GM19395 (cell line): ENCODE data around the gene TMEFF1.

Experiments
- ATAC-seq: cut with Tn5 transposase; IDR thresholded peaks from one replicate; pipeline ENCODE4 v1.9.1; 2021; ENCODE audit warnings: mild to moderate bottlenecking, moderate library complexity; ENCODE audit not compliant: unreplicated experiment

TMEFF1 gene

DNA sequence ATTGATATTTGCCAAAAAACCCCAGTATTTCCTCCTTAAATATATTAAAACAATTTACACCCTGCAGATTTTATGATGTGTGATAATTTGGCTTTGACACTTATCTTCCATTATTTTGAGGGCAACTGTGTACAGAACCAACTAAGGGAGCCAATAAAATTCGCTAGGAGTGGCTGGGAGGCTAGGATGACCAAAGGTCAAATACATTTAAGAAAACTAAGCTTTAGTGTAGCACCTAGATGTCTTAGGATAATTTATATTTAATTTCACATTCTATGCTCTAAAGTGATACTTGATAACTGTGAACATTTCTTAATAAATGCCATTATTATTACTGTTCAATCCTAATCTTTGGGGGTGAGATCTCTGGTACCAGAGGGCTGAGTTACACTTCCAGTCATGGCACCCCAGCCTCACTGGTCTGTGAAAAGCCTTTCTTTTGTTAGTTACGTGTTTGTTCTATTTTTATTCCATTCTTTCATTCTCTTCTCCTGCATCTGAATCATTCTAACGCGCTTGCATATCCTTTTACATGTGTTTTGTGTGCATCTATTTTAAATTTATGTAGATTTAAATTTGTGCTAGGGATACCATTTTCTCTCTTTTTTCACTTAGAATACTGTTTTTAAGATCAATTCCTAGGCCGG, 26.9 kb upstream of the TMEFF1 start:
- ATAC-seq: no peak

DNA sequence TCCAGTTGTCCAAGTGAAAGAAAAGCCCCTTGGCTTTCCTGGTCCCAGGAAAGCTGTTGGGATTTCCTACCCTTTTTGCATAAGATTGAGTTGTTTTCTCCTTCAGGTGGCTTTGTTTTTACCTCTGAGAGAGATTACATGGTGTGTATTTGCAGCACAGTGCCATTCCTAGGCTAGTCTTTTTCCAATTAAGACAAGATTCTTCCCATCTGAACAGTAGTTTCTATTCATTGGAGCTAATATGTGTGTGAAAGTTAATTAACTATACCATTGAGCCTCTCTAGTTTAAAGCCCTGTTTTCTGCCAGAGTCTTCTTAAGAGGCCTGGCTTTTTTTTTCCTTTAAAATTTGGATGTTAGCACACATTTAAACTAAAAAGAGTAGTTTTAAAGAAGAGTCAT, 25.9 kb upstream of the TMEFF1 start:
- ATAC-seq: no peak

GRCh38 chr9:100448266-100448665, 24.7 kb upstream of the TMEFF1 start:
- ATAC-seq: no peak

DNA sequence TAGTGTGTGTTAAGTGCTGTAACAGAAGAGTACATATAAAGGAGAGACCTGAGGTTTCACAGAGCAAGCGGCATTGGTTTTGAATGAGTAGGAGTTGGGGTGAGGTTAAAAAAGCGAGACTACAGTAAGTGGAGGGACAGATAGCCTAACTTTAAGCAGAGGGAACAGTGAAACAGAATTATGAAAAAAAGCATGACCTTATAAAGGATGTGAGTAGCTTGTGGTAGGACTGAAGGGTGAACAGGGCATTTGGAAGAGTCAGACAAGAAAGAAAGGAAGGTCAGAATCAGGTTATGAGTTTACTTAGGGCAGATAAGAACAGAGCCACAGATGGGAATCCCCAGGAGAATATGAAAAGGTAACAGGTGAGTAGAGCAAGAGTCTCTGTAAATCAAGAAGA, 23.5 kb upstream of the TMEFF1 start:
- ATAC-seq: peak; percentile 88

- ATAC-seq: no peak
These were observed 20.1 kb upstream of the TMEFF1 start for GRCh38 chr9:100452894-100453293.

GRCh38 chr9:100455470-100455869, 17.5 kb upstream of the TMEFF1 start:
- no peak for ATAC-seq

DNA sequence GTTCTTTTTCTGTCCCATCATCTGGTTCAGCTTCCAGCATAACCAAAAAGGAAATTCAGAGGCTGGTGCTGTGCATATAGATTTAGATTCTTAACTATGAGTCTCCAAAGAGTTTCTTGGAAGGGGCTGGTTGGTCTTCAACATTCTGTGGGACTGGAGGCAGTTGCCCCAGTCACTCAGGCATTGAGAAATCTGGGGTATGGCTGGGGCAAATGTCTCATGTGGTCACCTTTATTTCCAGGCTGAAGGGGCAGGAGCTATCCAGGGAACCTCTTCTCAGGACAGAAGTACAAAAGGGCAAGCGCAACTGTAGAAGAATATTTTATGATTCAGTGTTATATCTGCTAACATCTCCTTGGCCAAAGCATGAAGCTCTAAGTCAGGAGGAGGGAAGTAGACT, 15.4 kb upstream of the TMEFF1 start:
- no peak for ATAC-seq

DNA sequence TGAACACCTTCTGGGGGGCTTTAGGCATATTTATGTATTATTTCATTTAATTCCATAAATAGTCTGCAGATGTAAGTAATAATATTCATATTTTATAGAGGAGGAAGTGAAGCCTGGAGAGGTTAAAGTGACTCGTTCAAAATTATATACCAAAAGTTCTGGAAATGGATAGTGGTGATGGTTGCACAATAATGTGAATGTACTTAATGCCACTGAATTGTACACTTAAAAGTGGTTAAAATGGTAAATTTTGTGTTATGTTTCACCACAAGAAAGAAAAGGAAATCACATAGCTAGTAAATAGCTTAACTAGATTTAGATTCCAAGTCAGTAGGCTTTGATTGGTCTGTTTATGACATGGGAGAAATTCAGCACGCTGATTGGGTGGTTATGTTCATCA, 13.0 kb upstream of the TMEFF1 start:
- no peak for ATAC-seq

DNA sequence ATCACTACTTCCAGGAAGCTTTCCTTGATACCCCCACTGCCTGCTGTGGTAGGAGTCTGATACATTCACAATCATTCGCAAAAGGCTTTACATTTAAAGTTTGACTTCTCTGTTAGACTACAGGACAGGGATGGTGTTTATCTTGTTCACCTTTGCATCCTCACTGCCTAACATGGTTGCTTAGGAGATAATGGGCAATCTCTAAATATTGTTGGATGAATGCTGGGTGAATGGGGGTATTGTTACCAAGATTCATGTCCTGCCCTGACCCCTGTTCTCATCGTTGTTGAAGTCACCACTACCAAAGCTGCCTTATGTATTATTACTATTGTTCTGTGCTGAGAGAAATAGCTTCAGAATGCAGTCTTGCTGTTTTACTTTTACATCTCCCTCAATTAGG, 7.7 kb upstream of the TMEFF1 start:
- no peak for ATAC-seq

- ATAC-seq: no peak
These were observed 7.2 kb upstream of the TMEFF1 start for GRCh38 chr9:100465761-100466160.

DNA sequence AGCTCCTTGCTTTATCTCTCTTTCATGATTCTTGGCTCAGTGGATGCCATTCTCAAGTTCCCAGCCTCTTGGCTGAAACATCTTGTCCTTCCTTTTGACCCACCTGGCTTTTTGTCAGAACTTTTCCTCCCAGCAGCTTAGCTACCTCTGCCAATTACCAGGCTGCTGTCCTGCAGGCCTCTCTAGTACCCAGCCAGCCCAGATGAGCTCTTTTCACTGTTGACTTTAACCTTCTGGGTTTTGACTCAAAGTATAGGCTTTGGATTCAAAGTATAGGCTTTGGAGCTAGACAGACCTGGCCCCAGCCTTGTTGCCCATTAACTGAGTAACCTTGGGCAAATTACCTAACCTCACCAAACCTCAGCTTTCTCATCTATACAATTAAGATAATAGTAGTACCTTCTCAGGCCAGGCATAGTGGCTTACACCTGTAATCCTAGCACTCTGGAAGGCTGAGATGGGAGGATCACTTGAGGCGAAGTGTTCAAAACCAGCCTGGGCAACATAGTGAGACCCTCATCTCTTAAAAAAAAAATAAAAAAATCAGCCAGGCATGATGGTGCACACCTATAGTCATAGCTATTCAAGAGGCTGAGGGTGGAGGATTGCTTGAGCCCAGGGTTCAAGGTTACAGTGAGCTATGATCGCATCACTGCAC, 6.6 kb upstream of the TMEFF1 start:
- no peak for ATAC-seq

DNA sequence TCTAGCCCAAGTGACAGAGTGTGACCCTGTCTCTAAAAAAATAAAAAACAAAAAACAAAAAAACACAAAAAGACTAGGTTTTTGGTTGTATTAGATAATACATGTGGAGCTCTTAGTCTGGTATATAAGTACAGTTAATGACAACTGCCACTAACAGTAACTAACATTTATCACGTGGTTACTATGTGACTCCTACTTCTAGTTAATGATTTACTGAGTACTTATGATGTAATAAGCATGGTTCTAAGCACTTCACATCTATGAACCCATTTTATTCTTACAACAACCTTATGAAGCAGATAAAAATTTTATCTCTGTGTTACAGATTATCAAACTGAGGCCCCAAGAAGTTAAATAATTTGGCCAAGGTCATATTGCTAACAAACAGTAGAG, 6.1 kb upstream of the TMEFF1 start:
- no peak for ATAC-seq

- no peak for ATAC-seq
These were observed 4.9 kb upstream of the TMEFF1 start for GRCh38 chr9:100468041-100468440.

DNA sequence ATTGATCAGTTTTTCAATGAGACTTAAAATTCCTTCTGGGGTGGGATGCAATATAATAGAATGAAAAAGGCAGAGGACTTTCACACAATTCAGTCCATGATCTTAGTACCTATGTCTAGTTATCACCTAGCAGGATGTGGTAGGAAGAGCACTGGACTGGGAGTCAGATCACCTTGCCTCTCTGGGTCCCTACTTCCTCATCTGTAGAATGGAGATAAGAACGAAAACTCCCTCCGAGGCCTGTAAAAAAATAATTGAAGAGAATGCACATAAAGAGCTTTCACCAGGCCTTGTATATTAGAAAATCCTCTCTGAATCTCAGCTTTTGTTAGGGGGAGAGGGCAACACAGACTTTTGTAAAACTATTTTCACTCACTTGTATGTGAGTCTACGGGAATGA, 681 bp upstream of the TMEFF1 start:
- ATAC-seq: no peak

DNA sequence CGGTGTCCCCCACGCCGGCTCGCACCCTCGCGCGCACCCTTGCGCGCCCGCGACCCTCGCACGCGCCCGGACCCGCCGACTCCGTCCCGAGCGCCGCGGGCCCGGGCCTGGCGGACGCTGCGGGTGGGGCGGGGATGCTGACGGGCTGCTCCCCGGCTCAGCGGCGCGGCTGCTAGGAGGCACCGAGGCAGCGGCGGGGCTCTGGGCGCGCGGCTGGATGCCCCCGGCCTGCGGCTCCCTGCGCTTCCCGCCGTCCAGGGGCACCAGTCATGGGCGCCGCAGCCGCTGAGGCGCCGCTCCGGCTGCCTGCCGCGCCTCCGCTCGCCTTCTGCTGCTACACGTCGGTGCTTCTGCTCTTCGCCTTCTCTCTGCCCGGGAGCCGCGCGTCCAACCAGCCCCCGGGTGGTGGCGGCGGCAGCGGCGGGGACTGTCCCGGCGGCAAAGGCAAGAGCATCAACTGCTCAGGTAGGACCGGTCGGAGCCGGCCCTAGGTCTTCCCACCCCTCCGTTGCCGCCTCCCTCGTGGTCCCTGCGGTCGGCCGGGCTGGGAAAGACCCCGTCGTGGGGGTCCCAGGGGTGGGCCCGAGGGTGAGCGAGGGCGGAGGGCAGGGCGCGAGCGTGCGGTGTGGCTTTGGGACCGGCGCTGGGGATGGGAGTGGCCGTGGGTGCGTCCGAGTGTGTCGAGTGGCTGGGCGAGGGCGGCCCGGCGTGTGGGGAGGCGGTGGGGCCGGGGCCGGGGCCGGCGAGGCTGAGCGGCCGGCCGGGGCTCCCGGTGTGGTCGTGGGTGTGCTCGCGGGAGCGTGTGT, 530 bp downstream of the TMEFF1 start:
- ATAC-seq: peak; percentile 79

DNA sequence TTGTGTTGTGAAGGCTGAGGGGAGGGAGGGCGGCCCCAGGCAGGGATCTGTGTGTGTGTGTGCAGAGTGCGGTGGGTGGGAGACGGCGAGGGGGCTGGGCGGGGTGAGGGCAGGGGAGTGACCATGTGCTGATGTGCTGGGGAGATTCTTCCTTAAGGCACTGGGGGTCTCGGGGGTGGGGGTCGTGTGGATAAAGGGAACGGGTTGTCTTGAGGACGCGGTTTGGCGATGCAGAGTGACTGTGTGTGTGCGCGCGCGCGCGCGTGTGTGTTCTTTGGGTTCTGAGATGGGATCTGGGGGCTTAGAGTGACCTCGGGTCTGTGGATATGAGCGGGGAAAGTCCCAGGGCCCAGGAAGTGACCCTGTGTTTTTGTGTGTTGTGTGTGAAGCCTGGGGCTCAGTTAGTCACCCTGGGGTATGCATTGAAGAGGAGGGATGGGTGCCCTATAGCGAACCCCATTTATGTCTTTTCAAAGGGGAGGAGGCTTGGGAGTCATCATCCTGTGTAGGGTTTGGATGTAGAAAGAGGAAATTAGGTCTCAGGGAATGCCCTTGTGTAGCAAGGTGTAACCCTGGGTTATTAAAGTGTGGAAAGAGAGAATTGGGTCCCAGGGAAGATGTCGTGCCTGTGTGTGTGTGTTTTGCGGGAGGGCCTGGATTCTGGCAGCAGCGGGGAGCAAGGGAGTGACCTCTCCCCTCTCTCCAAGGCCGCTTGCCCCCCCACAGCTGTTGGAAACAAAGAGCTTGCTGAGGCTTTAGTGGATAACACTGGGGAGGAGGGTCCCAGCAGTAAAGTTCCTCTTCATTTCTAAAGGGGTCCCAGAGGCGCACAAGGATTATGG, 1.4 kb downstream of the TMEFF1 start:
- ATAC-seq: no peak

GRCh38 chr9:100474924-100475276, 2.0 kb downstream of the TMEFF1 start:
- ATAC-seq: no peak

GRCh38 chr9:100477241-100477640, 4.3 kb downstream of the TMEFF1 start:
- no peak for ATAC-seq

DNA sequence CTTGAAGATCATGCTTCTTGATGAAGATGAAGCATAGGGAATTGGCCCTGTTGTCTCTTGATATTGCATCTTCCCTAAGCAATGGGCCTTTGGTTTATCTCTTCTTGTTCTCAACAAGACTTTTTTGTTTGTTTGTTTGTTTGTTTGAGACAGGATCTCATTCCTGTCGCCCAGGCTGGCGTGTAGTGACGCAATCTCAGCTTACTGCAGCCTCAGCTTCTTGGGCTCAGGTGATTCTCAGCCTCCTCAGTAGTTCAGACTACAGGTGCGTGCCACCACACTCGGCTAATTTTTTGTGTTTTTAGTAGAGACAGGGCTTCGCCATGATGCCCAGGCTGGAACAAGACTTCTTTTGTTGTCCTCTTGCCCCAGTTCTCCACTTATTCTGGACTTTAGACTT, 5.2 kb downstream of the TMEFF1 start:
- ATAC-seq: no peak

DNA sequence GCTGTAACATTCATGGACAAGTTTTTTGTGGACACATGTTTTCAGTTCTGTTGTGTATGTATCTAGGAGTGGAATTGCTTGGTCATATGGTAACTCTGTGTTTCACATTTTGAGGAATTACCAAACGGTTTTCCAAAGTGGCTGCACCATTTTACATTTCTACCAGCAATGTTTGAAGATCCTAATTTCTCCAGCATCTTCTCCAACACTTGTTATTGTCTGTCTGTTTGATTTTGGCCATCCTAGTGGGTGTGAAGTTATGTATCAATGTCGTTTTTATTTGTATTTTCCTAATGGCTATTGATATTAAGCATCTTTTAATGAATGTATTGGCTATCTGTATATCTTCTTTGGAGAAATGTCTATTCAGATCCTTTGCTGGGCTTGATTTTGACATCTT, 6.9 kb downstream of the TMEFF1 start:
- ATAC-seq: no peak

DNA sequence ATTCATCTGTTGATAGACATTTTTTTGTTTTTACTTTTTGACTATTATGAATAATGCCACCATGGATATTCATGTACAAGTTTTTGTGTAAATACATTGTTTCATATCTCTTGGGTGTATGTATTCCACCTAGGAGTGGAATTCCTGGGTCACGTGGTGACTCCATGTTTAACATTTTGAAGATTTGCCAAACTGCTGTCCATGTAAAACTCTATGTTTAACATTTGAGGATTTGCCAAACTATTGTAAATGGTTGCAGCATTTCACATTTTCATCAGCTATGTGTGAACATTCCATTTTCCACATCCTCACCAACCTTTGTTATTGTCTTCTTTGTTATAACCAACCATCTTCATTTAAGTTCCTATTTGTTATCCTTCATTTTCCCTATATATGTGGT, 12.2 kb downstream of the TMEFF1 start:
- no peak for ATAC-seq
